HG03103 (cell line): ENCODE results near the gene PLEKHA8.
"Not testable (repeated sequence)": the region's sequence is repeated elsewhere in the genome, so short reads cannot be mapped to it uniquely, and the experiment has no call there.

Experiments used
- ATAC-seq: cut with Tn5 transposase; IDR thresholded peaks from one replicate; pipeline ENCODE4 v1.9.1; 2021; ENCODE audit warnings: low read depth; ENCODE audit not compliant: unreplicated experiment

Gene PLEKHA8

DNA sequence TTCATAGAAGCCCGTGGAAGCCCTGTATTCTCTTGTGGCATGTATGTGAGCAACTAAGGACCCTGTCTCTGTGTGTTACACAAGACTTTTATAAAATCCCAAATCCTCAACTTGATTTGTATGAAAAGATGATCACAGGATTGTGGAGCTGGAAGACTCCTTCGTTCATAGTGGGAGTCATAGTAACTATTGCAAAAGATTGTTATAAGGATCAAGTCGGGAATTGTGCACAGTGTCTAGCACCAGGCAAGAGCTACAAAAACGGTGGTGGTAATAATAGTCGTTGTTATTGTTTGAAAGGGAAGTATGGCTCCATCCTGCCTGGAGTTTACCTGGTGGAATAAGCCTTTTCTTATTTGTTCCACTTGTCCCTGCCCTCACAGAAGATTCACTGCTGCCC, 63.8 kb downstream of the PLEKHA8 start:
- no peak for ATAC-seq

DNA sequence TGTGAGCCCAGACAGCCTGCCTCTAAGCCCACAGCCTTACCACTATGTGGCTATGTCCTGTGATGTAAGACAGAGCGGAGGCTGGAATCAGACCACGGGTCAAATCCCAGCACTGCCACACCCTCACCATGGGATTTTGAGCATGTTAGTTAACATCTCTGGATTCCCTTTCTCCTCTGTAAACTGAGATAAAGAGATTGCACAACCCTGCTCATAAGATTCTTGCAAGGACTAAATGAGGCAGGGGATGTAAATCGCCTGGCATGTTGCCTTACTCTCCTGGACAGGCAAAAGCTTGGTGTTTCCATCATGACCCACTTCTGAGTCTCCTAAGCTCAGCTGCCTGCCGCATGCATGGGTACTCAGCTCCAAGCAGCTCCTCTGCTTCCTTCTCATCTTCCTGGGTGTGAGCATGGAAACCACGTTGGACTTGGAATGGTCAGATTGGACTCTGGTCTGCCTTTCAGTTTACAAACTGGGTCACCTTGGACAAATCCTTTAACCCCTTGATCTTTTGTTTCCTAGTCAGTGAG, 65.3 kb downstream of the PLEKHA8 start:
- ATAC-seq, result no peak

GRCh38 chr7:30098599-30098998, 70.4 kb downstream of the PLEKHA8 start:
- not testable (repeated sequence) for ATAC-seq

DNA sequence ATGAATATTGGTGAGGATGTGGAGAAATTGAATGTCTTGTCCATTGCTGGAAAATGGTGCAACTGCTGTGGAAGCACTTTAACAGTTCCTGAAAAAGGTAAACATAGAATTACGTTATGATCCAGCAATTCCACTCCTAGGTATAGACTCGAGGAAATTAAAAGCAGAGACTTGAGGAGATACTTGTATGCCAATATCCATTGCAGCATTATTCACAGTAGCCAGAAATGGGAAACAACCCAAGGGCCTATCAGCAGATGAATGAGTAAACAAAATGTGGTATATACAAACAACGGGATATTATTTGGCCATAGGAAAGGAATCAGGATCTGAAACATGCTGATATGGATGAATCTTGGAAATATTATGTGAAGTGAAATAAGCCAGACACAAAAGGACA, 74.1 kb downstream of the PLEKHA8 start:
- no peak for ATAC-seq

DNA sequence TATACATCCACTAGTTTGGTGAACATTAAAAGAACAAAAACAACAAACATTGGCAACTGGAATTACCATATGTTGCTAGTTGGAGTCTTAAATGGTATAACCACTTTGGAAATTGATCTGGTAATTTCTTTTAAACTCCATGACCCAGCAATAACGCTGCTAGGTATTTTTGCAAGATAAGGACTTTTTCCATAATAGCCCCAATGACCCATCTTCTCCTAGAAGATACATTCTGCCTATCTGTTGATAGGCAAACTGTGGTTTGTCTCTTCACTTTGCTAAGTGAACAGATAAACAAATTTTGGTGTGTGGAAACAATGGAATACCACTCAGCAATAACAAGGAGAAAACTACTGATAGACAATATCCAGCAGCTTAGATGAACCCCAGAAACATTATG, 75.9 kb downstream of the PLEKHA8 start:
- ATAC-seq, result no peak

DNA sequence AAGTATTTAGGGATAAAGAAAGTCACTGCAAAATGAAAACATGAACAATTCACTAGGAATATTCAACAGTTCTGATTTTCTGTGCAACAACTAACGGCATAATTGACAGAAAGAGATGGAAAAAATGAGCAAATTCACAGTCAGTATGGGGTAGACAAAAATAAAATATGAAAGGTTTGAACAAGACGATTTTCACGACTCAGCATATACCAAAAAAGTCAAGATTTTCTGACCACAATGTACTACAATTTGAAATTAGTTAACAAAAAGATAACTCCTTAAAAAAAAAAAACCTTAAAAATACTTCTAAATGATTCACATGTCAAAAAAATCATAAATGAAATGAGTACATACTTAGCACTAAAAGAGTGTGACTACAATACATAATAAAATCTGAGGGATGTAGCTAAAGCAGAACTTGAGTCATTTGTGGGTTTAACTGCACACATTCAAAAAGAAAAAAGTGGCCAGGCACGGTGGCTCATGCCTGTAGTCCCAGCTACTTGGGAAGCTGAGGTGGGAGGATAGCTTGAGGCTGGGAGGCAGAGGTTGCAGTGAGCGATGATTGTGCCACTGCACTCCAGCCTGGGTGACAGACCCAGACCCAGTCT, 84.0 kb downstream of the PLEKHA8 start:
- no peak for ATAC-seq

DNA sequence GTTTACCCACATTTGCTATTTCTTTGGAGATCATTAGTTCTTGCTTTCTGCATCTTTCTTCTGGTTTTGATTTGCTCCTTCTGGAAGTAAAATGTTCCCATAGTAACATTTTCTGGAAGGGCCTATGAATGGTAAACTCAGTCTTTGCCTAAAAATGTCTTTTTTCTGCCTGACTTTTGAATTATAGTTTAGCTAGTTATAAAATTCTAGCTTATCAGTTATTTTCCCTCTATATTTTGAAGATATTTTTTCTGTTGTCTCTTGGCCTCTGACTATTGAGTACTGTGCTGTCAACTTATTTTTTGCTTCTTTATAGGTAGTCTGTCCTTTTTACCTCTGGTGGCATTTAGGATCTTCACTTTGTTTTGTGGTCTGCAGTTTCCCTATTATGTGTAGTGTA, 84.9 kb downstream of the PLEKHA8 start:
- ATAC-seq, result no peak

GRCh38 chr7:30114536-30115238, 86.5 kb downstream of the PLEKHA8 start:
- no peak for ATAC-seq

GRCh38 chr7:30115709-30116297, 87.6 kb downstream of the PLEKHA8 start:
- ATAC-seq, result no peak

- ATAC-seq, result no peak
These were observed 88.6 kb downstream of the PLEKHA8 start for GRCh38 chr7:30116771-30117170.

DNA sequence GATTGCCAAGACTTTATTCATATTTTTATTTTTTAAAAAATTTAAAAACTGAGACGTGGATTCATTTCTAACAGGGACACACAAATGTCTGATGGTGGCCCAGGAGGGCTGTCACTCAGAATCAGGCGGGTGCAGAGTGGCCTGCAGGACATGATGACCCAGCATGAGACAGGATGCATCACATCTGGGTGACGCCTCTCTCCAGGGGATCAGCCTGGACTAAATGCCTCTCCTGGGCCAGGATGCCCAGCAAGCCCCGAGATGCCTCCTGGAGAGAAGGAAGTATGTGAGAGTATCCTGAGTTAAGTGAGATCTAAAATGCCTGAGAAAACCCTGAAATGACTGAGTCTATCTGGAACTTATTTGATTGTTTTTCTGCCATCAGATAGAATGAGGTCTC, 89.7 kb downstream of the PLEKHA8 start:
- ATAC-seq, result no peak

DNA sequence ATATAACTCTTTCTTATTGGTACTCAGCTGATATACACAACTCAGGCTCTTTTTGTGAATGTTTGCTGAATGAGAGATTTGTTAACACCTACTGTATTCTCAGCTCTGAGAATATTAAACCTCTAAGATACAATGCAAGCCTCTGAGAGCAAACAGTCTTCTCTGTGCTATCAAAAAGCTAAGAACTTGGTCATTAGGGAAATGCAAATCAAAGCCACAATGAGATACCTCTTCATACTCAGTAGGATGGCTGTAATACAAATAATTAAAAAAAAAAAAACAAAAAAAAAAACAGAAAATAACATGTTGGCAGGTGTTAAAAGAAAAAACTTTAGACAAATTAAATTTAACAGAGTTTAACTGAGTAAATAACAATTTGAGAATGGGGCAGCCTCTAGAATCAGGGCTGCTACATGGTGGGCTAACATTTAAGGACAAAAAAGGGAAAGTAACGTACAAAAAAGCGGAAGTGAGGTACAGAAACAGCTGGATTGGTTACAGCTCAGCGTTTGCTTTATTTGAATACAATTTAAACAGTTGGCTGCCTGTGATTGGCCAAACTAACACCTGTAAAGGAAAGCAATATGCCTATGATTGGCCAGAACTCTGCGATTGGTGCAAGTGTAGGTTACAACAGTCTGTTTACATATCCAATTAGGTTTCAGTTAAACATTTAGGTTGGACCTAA, 91.8 kb downstream of the PLEKHA8 start:
- no peak for ATAC-seq

DNA sequence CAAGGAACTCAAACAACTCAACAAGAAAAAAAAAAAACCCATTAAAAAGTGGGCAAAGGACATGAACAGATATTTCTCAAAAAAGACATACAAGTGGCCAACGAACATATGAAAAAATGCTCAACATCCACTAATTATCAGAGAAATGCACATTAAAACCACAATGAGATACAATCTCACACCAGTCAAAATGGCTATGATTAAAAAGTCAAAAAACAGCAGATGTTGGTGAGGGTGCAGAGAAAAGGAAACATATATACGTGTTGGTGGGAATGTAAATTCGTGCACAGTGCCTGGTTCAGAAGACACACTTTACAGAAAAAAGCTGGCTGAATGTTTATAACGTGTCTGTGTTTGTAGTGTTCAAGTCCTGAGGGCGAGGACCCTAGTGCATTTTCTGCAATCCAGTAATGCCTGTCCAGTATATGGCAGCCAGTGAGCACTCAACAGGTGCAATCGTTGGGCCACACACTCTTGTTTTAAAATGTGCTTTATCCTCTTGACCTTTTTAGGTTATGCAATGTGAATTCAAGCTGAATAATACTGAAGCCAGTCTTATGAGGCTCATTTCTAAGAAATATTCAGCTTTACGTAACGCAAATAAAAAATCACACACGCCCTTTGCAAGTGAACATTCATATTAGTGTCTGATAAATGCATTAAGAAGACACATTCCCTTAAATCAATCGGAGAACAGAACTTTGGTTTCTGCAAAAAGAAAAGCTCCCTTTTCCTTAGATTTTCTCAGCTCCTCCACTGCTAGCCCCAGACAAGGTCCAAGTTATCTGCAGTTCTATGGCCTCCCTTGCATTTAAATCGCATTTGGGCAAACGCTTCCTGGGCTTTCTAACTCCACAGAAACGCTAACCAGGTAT, 105.8 kb downstream of the PLEKHA8 start:
- ATAC-seq, result no peak

DNA sequence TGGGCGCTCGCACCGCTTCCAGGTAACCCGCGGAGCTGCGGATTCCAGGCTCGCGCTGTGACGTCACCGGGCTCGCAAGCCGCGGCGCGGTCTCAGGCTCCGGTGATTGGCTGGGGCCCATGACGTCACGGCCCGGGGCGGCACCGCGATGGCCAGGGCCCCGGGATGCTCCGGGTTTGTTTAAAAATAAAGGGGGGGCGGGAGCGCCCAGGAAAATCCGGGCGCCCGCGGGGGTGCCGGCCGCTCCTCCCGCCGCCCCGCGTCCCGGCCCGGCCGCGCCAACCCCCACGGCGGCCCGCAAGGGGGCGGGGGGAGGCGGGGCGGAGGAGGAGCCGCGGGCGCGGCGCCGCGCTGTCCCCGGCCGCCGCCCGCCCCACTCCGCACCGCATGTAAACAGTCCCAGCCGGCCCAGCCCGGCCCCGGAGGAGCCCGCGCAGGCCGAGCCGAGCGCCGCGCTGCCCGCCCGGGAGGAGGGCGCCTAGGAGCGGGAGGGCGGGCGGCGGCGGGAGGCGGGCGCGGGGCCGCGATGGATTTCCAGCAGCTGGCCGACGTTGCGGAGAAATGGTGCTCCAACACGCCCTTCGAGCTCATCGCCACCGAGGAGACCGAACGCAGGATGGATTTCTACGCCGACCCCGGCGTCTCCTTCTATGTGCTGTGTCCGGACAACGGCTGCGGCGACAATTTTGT, 106.5 kb downstream of the PLEKHA8 start, which contains the start of gene MTURN:
Gene MTURN (plus strand): TSS at position 376 of the 690 bp plus-strand sequence. CDS start 151 bp downstream, at position 527.
- peak; percentile 75 for ATAC-seq

- ATAC-seq, result peak; percentile 19
These were observed 107.3 kb downstream of the PLEKHA8 start for GRCh38 chr7:30135301-30136116.

- no peak for ATAC-seq
These were observed 108.0 kb downstream of the PLEKHA8 start for GRCh38 chr7:30136117-30136731.

- ATAC-seq, result no peak
These were observed 108.7 kb downstream of the PLEKHA8 start for GRCh38 chr7:30136743-30137485.
